Measurements from ENCODE around the gene CDKAL1. TPM values are rescaled to one million over a fixed set of nuclear protein-coding genes. Genes with fewer than 3 reads are reported as not detected.
A peak's percentile ranks its signal among the peaks of the same experiment; 100 is the strongest.

Gene CDKAL1
- total RNA-seq, 1 experiment from 2014 or later, result 20.6 TPM

GRCh38 chr6:20850686-20851416, 316.6 kb downstream of the CDKAL1 start:
- Mint-ChIP-seq H3K36me3 (no peaks in the 10 kb centered on the region), H3K4me1 (peaks cover 31% of the 10 kb centered on the region), H3K27ac (peak overlapping the region; percentile 90), H3K4me3 (no peak overlapping the region), H3K9me3 (no peaks in the 10 kb centered on the region), H3K27me3 (ENCODE audit: low read depth) (no peaks in the 10 kb centered on the region)
- TF ChIP-seq MAX (CRISPR knock-in tag; IDR thresholded peaks at IDR 0.05) (no peak), ZSCAN18 (CRISPR knock-in tag; IDR thresholded peaks at IDR 0.05) (no peak), ZNF671 (CRISPR knock-in tag; IDR thresholded peaks at IDR 0.05) (no peak), ETV6 (CRISPR knock-in tag; IDR thresholded peaks at IDR 0.05) (no peak), MLX (CRISPR knock-in tag; IDR thresholded peaks at IDR 0.05) (no peak), ATF3 (CRISPR knock-in tag; conservative IDR thresholded peaks at IDR 0.05) (no peak), USF2 (CRISPR knock-in tag; IDR thresholded peaks at IDR 0.05) (no peak), ATF2 (CRISPR knock-in tag; IDR thresholded peaks at IDR 0.05; ENCODE audit: borderline replicate concordance, low read depth) (no peak), JUN (CRISPR knock-in tag; IDR thresholded peaks at IDR 0.05) (no peak), E2F1 (CRISPR knock-in tag; IDR thresholded peaks at IDR 0.05) (no peak), CTCF (IDR thresholded peaks at IDR 0.05) (no peak), ZNF281 (CRISPR knock-in tag; IDR thresholded peaks at IDR 0.05) (no peak), KAT7 (CRISPR knock-in tag; IDR thresholded peaks at IDR 0.05; ENCODE audit: borderline replicate concordance) (no peak), NR1H2 (CRISPR knock-in tag; IDR thresholded peaks at IDR 0.05) (no peak), ERG (CRISPR knock-in tag; IDR thresholded peaks at IDR 0.05) (no peak), EMX1 (CRISPR knock-in tag; IDR thresholded peaks at IDR 0.05) (no peak), ZBTB21 (CRISPR knock-in tag; IDR thresholded peaks at IDR 0.05; ENCODE audit: borderline replicate concordance) (no peak), E2F5 (CRISPR knock-in tag; IDR thresholded peaks at IDR 0.05) (no peak)
- no peak for DNase-seq (ENCODE audit: low spot score)
- ChIA-PET CTCF (no interaction called here), POLR2A (no interaction called here)
- no peak for ATAC-seq
